Chondrocyte (in vitro differentiated cells): ENCODE data around the gene CD19. TPM values are rescaled to one million over a fixed set of nuclear protein-coding genes. Genes with fewer than 3 reads are reported as not detected.

Experiments used
- DNase-seq: peaks from one replicate; pipeline ENCODE4 v3.0.0; 2021; ENCODE audit warnings: mixed read lengths, low spot score
- H3K27ac Mint-ChIP-seq: one replicate; pipeline ENCODE4 v1.8.0; 2021; ENCODE audit warnings: mild to moderate bottlenecking, moderate library complexity, mixed read lengths; ENCODE audit not compliant: unreplicated experiment
- H3K27me3 Mint-ChIP-seq: 2 replicates; pipeline ENCODE4 v1.8.0; 2021; ENCODE audit warnings: low read depth, mixed read lengths
- H3K36me3 Mint-ChIP-seq: 2 replicates; pipeline ENCODE4 v1.8.0; 2021; ENCODE audit warnings: low read depth, mixed read lengths
- H3K4me1 Mint-ChIP-seq: 2 replicates; pipeline ENCODE4 v1.8.0; 2021; ENCODE audit warnings: low read depth, mild to moderate bottlenecking, mixed read lengths
- H3K4me3 Mint-ChIP-seq: one replicate; pipeline ENCODE4 v1.8.0; 2021; ENCODE audit warnings: mild to moderate bottlenecking, moderate library complexity, mixed read lengths; ENCODE audit not compliant: unreplicated experiment
- H3K9me3 Mint-ChIP-seq: 2 replicates; pipeline ENCODE4 v1.8.0; 2021; ENCODE audit warnings: low read depth, mixed read lengths
- total RNA-seq: library from RNA; stranded (reverse); gene quantifications from 3 replicates; pipeline ENCODE4 v1.2.1, GENCODE V29; 2021
- TF ChIP-seq, protein P1 (sequence below): fragments of 200-600 bp; sonication (generic); IDR thresholded peaks from 2 replicates; pipeline ENCODE4 v1.5.0; 2021; ENCODE audit warnings: antibody characterized with exemption, mild to moderate bottlenecking, moderate library complexity

CD19 gene
- total RNA-seq, 1 donor from 2014 or later = not detected

DNA sequence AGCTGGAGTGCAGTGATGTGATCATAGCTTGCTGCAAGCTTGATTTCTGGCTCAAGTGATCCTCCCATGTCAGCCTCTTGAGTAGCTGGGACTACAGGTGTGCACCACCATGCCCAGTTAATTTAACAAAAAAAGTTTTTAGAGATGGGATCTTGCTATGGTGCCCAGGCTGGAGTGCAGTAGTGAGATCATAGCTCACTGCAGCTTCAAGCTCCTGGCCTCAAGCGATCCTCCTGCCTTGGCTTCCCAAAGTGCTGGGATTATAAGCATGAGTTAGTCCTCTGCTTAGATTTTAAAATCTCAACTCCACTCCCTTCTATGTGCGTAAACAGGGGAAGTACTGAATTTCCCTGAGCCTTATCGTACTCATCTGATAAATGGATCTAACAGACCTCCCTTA, 13.1 kb upstream of the CD19 start:
- H3K4me3 Mint-ChIP-seq = no peak overlapping the region
- no peaks in the 10 kb centered on the region for H3K27me3 Mint-ChIP-seq
- peaks cover 15% of the 10 kb centered on the region for H3K36me3 Mint-ChIP-seq
- peaks cover 4% of the 10 kb centered on the region for H3K4me1 Mint-ChIP-seq
- TF ChIP-seq, protein P1, sequence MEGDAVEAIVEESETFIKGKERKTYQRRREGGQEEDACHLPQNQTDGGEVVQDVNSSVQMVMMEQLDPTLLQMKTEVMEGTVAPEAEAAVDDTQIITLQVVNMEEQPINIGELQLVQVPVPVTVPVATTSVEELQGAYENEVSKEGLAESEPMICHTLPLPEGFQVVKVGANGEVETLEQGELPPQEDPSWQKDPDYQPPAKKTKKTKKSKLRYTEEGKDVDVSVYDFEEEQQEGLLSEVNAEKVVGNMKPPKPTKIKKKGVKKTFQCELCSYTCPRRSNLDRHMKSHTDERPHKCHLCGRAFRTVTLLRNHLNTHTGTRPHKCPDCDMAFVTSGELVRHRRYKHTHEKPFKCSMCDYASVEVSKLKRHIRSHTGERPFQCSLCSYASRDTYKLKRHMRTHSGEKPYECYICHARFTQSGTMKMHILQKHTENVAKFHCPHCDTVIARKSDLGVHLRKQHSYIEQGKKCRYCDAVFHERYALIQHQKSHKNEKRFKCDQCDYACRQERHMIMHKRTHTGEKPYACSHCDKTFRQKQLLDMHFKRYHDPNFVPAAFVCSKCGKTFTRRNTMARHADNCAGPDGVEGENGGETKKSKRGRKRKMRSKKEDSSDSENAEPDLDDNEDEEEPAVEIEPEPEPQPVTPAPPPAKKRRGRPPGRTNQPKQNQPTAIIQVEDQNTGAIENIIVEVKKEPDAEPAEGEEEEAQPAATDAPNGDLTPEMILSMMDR = no peak
- H3K9me3 Mint-ChIP-seq = no peaks in the 10 kb centered on the region
- no peak overlapping the region for H3K27ac Mint-ChIP-seq
- no peak for DNase-seq

DNA sequence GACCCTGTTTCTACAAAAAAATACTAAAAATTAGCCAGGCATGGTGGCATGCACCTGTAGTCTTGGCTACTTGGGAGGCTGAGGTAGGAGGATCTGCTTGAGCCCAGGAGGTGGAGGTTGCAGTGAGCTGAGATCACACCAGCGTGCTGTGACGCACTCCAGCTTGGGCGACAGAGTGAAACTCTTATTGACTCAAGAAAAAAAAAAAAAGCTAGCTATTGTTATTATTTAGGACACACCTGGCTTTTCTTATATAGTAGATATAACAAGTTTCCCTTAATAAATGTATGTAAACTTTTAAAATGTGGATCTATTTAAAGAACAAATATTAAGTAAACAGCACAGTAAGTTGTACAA, 8.6 kb upstream of the CD19 start:
- H3K27ac Mint-ChIP-seq = no peak overlapping the region
- peaks cover 18% of the 10 kb centered on the region for H3K4me1 Mint-ChIP-seq
- H3K36me3 Mint-ChIP-seq = peaks cover 5% of the 10 kb centered on the region
- no peaks in the 10 kb centered on the region for H3K27me3 Mint-ChIP-seq
- no peak for DNase-seq
- no peaks in the 10 kb centered on the region for H3K9me3 Mint-ChIP-seq
- H3K4me3 Mint-ChIP-seq = peak overlapping the region; percentile 34
- TF ChIP-seq, protein P1 = no peak

DNA sequence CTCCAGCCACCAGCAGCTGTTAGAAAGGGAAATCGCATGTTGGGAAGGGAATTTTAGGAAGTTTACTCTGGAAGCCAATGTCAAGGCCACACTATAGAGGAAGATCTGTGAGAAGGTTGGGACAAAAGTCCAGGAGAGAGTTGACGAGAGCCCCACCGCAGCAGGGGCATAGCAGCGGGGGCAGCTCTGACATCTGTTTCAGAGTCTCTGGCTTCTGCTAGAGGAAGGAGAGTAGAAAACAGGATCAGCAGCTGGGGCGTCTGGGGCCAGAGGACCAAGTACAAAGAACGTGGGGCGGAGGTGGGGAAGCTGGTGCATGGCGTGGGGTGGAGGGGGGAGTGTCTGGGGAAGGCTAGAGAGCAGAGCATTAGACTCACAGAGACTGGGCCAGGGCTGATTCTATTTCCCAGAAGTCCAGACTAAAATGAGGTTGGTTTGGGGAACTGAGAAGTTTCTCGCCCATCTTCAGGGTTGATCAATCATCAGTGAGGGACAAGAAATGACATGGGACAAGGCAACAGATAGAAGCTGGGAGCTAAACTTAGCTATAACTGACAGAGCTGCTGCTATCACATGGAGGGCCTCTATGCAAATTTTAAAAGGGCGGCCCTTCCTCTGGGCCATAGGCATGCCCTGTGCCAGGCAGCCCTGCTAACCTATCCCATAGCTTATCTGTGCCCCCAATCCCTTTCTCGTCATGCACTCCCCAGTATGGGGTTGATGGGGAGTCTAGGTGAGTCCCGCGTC, 7.9 kb upstream of the CD19 start:
- Mint-ChIP-seq H3K27me3 (no peaks in the 10 kb centered on the region), H3K9me3 (no peaks in the 10 kb centered on the region), H3K4me3 (peak overlapping the region; percentile 91), H3K27ac (no peak overlapping the region), H3K36me3 (peaks cover 5% of the 10 kb centered on the region), H3K4me1 (peaks cover 18% of the 10 kb centered on the region)
- DNase-seq = no peak
- TF ChIP-seq, protein P1 = no peak

DNA sequence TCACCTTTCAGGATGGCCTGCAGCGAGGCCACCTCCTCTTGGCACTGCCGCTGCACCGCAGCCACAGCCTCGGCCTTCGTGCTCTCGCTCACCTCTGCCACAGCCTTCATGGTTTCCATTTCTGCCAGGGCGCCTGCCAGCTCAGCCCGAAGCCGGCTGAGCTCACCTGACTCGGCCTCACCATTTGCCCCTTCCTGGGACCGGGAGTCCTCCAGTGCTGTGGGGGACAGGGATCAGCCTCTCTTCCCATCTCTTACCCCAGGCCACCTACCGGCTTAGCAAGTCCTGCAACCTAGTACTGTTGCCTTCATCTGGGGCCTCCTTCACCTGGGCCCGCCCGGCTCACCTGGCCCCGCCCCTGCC, 7.4 kb upstream of the CD19 start:
- no peaks in the 10 kb centered on the region for H3K27me3 Mint-ChIP-seq
- H3K27ac Mint-ChIP-seq = no peak overlapping the region
- peaks cover 18% of the 10 kb centered on the region for H3K4me1 Mint-ChIP-seq
- peaks cover 5% of the 10 kb centered on the region for H3K36me3 Mint-ChIP-seq
- no peak for DNase-seq
- no peaks in the 10 kb centered on the region for H3K9me3 Mint-ChIP-seq
- peak overlapping the region; percentile 91 for H3K4me3 Mint-ChIP-seq
- TF ChIP-seq, protein P1 = no peak

DNA sequence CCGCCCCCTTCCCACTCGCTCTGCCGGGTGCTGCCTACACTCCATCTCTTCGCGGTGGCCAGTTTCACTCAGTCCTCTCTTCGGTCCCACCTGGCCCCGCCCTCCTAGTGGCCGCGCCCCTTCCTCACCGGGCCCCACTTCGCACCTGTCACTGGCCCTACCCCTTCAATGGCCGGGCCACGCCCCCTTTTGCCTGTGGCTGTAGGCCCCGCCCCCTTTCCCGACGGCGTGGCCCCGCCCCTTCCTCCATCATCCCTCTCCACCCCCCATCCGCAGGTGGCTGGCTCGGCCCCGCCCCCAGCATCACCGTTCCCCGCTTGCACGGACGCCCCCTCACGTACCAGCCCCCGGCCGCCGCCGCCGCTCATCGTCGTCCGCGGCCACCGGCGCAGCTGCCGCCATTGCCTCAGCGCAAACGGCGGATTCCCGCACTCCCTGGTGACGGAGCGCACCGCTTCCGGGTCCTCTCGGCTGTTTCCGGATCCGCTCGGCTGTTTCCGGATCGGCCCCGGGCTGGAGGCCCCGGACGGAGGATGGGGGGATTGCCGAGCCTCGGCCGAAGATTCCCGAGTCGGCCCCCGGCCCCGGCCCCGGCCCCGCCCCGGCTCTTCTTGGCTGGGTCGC, 6.9 kb upstream of the CD19 start, which contains the start of gene RABEP2:
RABEP2 (minus strand) TSS at position 477 of the 624 bp plus-strand sequence; CDS start at position 402, 75 bp downstream.
- Mint-ChIP-seq H3K9me3 (no peaks in the 10 kb centered on the region), H3K4me3 (peak within 1 kb of the TSS; percentile 91), H3K27ac (peak within 1 kb of the TSS; percentile 99), H3K27me3 (no peaks in the 10 kb centered on the region), H3K36me3 (peaks cover 5% of the 10 kb centered on the region), H3K4me1 (peaks cover 18% of the 10 kb centered on the region)
- TF ChIP-seq, protein P1 = no peak
- no peak for DNase-seq
